ENCODE measurements around the gene EIF2S1.
"Not testable (repeated sequence)": the region's sequence is repeated elsewhere in the genome, so short reads cannot be mapped to it uniquely, and the experiment has no call there.

DNA sequence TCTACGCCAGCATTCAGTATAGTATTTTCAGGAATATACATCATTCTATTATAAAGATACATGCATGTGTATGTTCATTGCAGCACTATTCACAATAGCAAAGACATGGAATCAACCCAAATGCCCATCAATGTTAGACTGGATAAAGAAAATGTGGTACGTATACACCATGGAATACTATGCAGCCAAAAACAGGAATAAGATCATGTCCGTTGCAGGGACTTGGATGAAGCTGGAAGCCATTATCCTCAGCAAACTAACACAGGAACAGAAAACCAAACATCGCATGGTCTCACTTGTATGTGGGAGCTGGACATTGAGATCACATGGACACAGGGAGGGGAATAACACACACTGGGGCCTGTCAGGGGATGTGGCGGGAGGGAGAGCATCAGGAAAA is 55.5 kb downstream of the EIF2S1 start:
- TF ChIP-seq CTCF, EP300 (IDR thresholded peaks at IDR 0.05): not testable (repeated sequence)

Data from esophagus muscularis mucosa (tissue), 3 donors.